Measurements from ENCODE around the gene ANKRD45.
"Not testable (repeated sequence)": the region's sequence is repeated elsewhere in the genome, so short reads cannot be mapped to it uniquely, and the experiment has no call there.

Gene ANKRD45

DNA sequence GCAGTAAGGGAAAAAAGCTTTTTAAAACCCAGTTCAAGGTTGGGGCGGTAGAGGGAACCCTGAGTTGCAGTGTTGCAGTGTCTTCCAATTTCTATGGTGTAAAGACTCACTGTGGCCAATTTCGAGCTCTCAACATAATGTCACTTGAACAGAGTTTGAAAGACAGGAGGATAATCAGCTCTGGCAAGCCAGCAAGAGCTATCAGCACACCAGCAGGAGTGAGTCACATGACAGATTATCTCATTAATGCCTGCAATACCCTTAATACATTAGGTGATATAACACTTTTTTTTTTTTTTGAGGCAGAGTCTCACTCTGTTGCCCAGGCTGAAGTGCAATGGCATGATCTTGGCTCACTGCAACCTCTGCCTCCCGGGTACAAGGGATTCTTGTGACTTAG lies 89.6 kb downstream of the ANKRD45 start:
- Histone ChIP-seq H3K27ac (ENCODE audit: insufficient read depth in 1 of 2, low read depth in 1 of 2, low read length in 2 of 2, poor library complexity in 1 of 2, severe bottlenecking in 2 of 2) (no peak overlapping the region), H3K27me3 (replicated peaks in 2 of 5; ENCODE audit: control insufficient read depth in 4 of 5, insufficient read depth in 5 of 5, low read length in 4 of 5) (no peaks in the 10 kb centered on the region), H3K4me1 (ENCODE audit: control extremely low read depth in 1 of 4, control insufficient read depth in 4 of 4, insufficient read depth in 4 of 4, low read length in 3 of 4) (no peaks in the 10 kb centered on the region), H3K36me3 (ENCODE audit: control insufficient read depth in 4 of 4, insufficient read depth in 4 of 4, low read length in 3 of 4) (no peaks in the 10 kb centered on the region), H3K9me3 (ENCODE audit: control extremely low read depth in 1 of 5, control insufficient read depth in 4 of 5, insufficient read depth in 2 of 5, low read depth in 1 of 5, low read length in 4 of 5) (no peaks in the 10 kb centered on the region), H3K4me3 (ENCODE audit: control insufficient read depth in 1 of 7, extremely low read depth in 1 of 7, insufficient read depth in 4 of 7, low read depth in 2 of 7, low read length in 6 of 7) (no peak overlapping the region)
- no peak for DNase-seq
- ChIA-PET POLR2A (no interaction called here), CTCF (interaction anchor here (0.7 to 1.2 kb wide), 3 partner anchors 11 to 720 kb away, joined by 3 to 4 read pairs (median 3); no protein-coding TSS in a partner anchor)
- 97% methylated on average over 3 of the region's 3 CpGs for WGBS (ENCODE audit: insufficient coverage)

- H3K27ac ChIP-seq (ENCODE audit: insufficient read depth in 1 of 2, low read depth in 1 of 2, low read length in 2 of 2, poor library complexity in 1 of 2, severe bottlenecking in 2 of 2): no peak overlapping the region
- no peaks in the 10 kb centered on the region for H3K4me1 ChIP-seq (ENCODE audit: control extremely low read depth in 1 of 4, control insufficient read depth in 4 of 4, insufficient read depth in 4 of 4, low read length in 3 of 4)
- CTCF ChIA-PET: no interaction called here
- H3K9me3 ChIP-seq (ENCODE audit: control extremely low read depth in 1 of 5, control insufficient read depth in 4 of 5, insufficient read depth in 2 of 5, low read depth in 1 of 5, low read length in 4 of 5): no peaks in the 10 kb centered on the region
- H3K27me3 ChIP-seq (replicated peaks in 2 of 5; ENCODE audit: control insufficient read depth in 4 of 5, insufficient read depth in 5 of 5, low read length in 4 of 5): no peaks in the 10 kb centered on the region
- POLR2A ChIA-PET: no interaction called here
- DNase-seq: no peak
- 100% methylated on average over 3 of the region's 4 CpGs for WGBS (ENCODE audit: insufficient coverage)
- H3K36me3 ChIP-seq (ENCODE audit: control insufficient read depth in 4 of 4, insufficient read depth in 4 of 4, low read length in 3 of 4): no peaks in the 10 kb centered on the region
- no peak overlapping the region for H3K4me3 ChIP-seq (ENCODE audit: control insufficient read depth in 1 of 7, extremely low read depth in 1 of 7, insufficient read depth in 4 of 7, low read depth in 2 of 7, low read length in 6 of 7)
These were observed 96.1 kb downstream of the ANKRD45 start for GRCh38 chr1:173573596-173573995.

GRCh38 chr1:173572201-173572873 lies 97.3 kb downstream of the ANKRD45 start:
- POLR2A ChIA-PET: no interaction called here
- CTCF ChIA-PET: no interaction called here
- DNase-seq: no peak
- no peaks in the 10 kb centered on the region for H3K36me3 ChIP-seq (ENCODE audit: control insufficient read depth in 4 of 4, insufficient read depth in 4 of 4, low read length in 3 of 4)
- H3K27me3 ChIP-seq (replicated peaks in 2 of 5; ENCODE audit: control insufficient read depth in 4 of 5, insufficient read depth in 5 of 5, low read length in 4 of 5): no peaks in the 10 kb centered on the region
- no peaks in the 10 kb centered on the region for H3K4me1 ChIP-seq (ENCODE audit: control extremely low read depth in 1 of 4, control insufficient read depth in 4 of 4, insufficient read depth in 4 of 4, low read length in 3 of 4)
- H3K27ac ChIP-seq (ENCODE audit: insufficient read depth in 1 of 2, low read depth in 1 of 2, low read length in 2 of 2, poor library complexity in 1 of 2, severe bottlenecking in 2 of 2): no peak overlapping the region
- H3K9me3 ChIP-seq (ENCODE audit: control extremely low read depth in 1 of 5, control insufficient read depth in 4 of 5, insufficient read depth in 2 of 5, low read depth in 1 of 5, low read length in 4 of 5): peaks cover 0 to 3% (median 0%) of the 10 kb centered on the region in 5 experiments
- 100% methylated on average over 1 of the region's 3 CpGs for WGBS (ENCODE audit: insufficient coverage)
- no peak overlapping the region for H3K4me3 ChIP-seq (ENCODE audit: control insufficient read depth in 1 of 7, extremely low read depth in 1 of 7, insufficient read depth in 4 of 7, low read depth in 2 of 7, low read length in 6 of 7)

- Histone ChIP-seq H3K9me3 (ENCODE audit: control extremely low read depth in 1 of 5, control insufficient read depth in 4 of 5, insufficient read depth in 2 of 5, low read depth in 1 of 5, low read length in 4 of 5) (peaks cover 0 to 3% (median 0%) of the 10 kb centered on the region in 5 experiments), H3K27ac (ENCODE audit: insufficient read depth in 1 of 2, low read depth in 1 of 2, low read length in 2 of 2, poor library complexity in 1 of 2, severe bottlenecking in 2 of 2) (no peak overlapping the region), H3K36me3 (ENCODE audit: control insufficient read depth in 4 of 4, insufficient read depth in 4 of 4, low read length in 3 of 4) (no peaks in the 10 kb centered on the region), H3K4me3 (ENCODE audit: control insufficient read depth in 1 of 7, extremely low read depth in 1 of 7, insufficient read depth in 4 of 7, low read depth in 2 of 7, low read length in 6 of 7) (no peak overlapping the region), H3K27me3 (replicated peaks in 2 of 5; ENCODE audit: control insufficient read depth in 4 of 5, insufficient read depth in 5 of 5, low read length in 4 of 5) (no peaks in the 10 kb centered on the region), H3K4me1 (ENCODE audit: control extremely low read depth in 1 of 4, control insufficient read depth in 4 of 4, insufficient read depth in 4 of 4, low read length in 3 of 4) (no peaks in the 10 kb centered on the region)
- POLR2A ChIA-PET: no interaction called here
- 90% methylated on average over 4 of the region's 4 CpGs for WGBS (ENCODE audit: insufficient coverage)
- DNase-seq: no peak
- CTCF ChIA-PET: no interaction called here
These were observed 99.2 kb downstream of the ANKRD45 start for GRCh38 chr1:173570370-173571007.

DNA sequence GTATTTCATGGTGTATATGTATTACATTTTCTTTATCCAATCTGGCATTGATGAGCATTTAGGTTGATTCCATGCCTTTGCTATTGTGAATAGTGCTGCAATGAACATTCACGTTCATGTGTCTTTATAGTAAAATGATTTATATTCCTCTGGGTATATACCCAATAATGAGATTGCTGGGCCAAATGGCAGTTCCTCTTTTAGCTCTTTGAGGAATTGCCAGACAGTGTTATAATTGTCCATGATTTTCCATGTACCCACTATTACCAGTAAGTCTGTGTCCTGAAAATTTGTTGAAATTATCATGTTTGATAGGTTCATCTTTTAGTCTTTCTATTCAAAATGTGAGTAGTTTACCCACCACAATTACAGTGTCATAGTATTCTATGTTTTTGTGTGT lies 101.2 kb downstream of the ANKRD45 start:
- no CpG with 5 or more reads among the region's 1 CpG for WGBS (ENCODE audit: insufficient coverage)
- Histone ChIP-seq H3K4me3 (ENCODE audit: control insufficient read depth in 1 of 7, extremely low read depth in 1 of 7, insufficient read depth in 4 of 7, low read depth in 2 of 7, low read length in 6 of 7) (no peak overlapping the region), H3K27ac (ENCODE audit: insufficient read depth in 1 of 2, low read depth in 1 of 2, low read length in 2 of 2, poor library complexity in 1 of 2, severe bottlenecking in 2 of 2) (no peak overlapping the region), H3K27me3 (replicated peaks in 2 of 5; ENCODE audit: control insufficient read depth in 4 of 5, insufficient read depth in 5 of 5, low read length in 4 of 5) (no peaks in the 10 kb centered on the region), H3K9me3 (ENCODE audit: control extremely low read depth in 1 of 5, control insufficient read depth in 4 of 5, insufficient read depth in 2 of 5, low read depth in 1 of 5, low read length in 4 of 5) (peaks cover 0 to 3% (median 0%) of the 10 kb centered on the region in 5 experiments), H3K36me3 (ENCODE audit: control insufficient read depth in 4 of 4, insufficient read depth in 4 of 4, low read length in 3 of 4) (no peaks in the 10 kb centered on the region), H3K4me1 (ENCODE audit: control extremely low read depth in 1 of 4, control insufficient read depth in 4 of 4, insufficient read depth in 4 of 4, low read length in 3 of 4) (no peaks in the 10 kb centered on the region)
- POLR2A ChIA-PET: no interaction called here
- CTCF ChIA-PET: no interaction called here
- no peak for DNase-seq

DNA sequence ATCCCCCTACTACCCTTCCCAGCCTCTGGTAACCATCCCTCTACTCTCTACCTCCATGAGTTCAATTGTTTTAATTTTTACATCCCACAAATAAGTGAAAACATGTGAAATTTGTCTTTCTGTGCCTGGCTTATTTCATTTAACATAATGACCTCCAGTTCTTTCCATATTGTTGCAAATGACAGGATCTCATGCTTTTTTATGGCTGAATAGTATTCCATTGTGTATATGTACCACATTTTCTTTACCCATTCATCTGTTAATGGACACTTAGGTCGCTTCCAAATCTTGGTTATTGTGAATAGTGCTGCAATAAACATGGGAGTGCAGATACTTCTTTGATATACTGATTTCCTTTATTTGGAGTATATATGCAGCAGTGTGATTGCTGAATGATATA lies 105.8 kb downstream of the ANKRD45 start:
- H3K27me3 ChIP-seq (replicated peaks in 2 of 5; ENCODE audit: control insufficient read depth in 4 of 5, insufficient read depth in 5 of 5, low read length in 4 of 5); H3K4me3 ChIP-seq (ENCODE audit: control insufficient read depth in 1 of 7, extremely low read depth in 1 of 7, insufficient read depth in 4 of 7, low read depth in 2 of 7, low read length in 6 of 7); H3K9me3 ChIP-seq (ENCODE audit: control extremely low read depth in 1 of 5, control insufficient read depth in 4 of 5, insufficient read depth in 2 of 5, low read depth in 1 of 5, low read length in 4 of 5); DNase-seq; H3K27ac ChIP-seq (ENCODE audit: insufficient read depth in 1 of 2, low read depth in 1 of 2, low read length in 2 of 2, poor library complexity in 1 of 2, severe bottlenecking in 2 of 2); POLR2A ChIA-PET; H3K4me1 ChIP-seq (ENCODE audit: control extremely low read depth in 1 of 4, control insufficient read depth in 4 of 4, insufficient read depth in 4 of 4, low read length in 3 of 4); H3K36me3 ChIP-seq (ENCODE audit: control insufficient read depth in 4 of 4, insufficient read depth in 4 of 4, low read length in 3 of 4); CTCF ChIA-PET: not testable (repeated sequence)
- no CpG with 5 or more reads among the region's 1 CpG for WGBS (ENCODE audit: insufficient coverage)

DNA sequence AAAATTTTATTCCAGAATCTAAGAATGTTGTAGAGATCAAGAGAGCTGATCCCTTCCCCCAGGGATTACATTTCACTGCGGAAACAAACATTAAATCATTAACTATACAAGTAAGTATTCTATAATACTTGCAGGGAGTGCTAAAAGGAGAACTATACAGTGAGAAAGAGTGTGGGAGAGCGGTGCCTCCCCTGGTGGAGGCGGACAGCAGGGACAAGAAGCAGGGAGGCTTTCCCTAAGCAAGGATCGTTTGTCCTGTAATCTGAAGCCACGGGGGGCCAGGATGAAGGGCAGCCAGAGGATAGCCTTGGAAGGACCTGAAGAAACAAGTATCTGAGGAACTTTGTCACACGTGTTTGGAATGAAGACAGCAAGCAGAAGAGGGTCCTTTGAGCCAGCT lies 106.8 kb downstream of the ANKRD45 start:
- no peaks in the 10 kb centered on the region for H3K27me3 ChIP-seq (replicated peaks in 2 of 5; ENCODE audit: control insufficient read depth in 4 of 5, insufficient read depth in 5 of 5, low read length in 4 of 5)
- H3K4me1 ChIP-seq (ENCODE audit: control extremely low read depth in 1 of 4, control insufficient read depth in 4 of 4, insufficient read depth in 4 of 4, low read length in 3 of 4): no peaks in the 10 kb centered on the region
- no peak overlapping the region for H3K4me3 ChIP-seq (ENCODE audit: control insufficient read depth in 1 of 7, extremely low read depth in 1 of 7, insufficient read depth in 4 of 7, low read depth in 2 of 7, low read length in 6 of 7)
- ChIA-PET POLR2A (no interaction called here), CTCF (no interaction called here)
- 77% methylated on average over 5 of the region's 6 CpGs for WGBS (ENCODE audit: insufficient coverage)
- DNase-seq: no peak
- no peaks in the 10 kb centered on the region for H3K36me3 ChIP-seq (ENCODE audit: control insufficient read depth in 4 of 4, insufficient read depth in 4 of 4, low read length in 3 of 4)
- H3K27ac ChIP-seq (ENCODE audit: insufficient read depth in 1 of 2, low read depth in 1 of 2, low read length in 2 of 2, poor library complexity in 1 of 2, severe bottlenecking in 2 of 2): no peak overlapping the region
- H3K9me3 ChIP-seq (ENCODE audit: control extremely low read depth in 1 of 5, control insufficient read depth in 4 of 5, insufficient read depth in 2 of 5, low read depth in 1 of 5, low read length in 4 of 5): peaks cover 0 to 3% (median 0%) of the 10 kb centered on the region in 5 experiments

Measured in common myeloid progenitor, CD34-positive (primary cell).